ENCODE measurements around the gene MBD4.

- TF ChIP-seq CTCF (conservative IDR thresholded peaks at IDR 0.05; ENCODE audit: low read length) (no peak), EZH2phosphoT487 (IDR thresholded peaks at IDR 0.05; ENCODE audit: borderline replicate concordance, low read depth, low read length) (no peak)
Observed at GRCh38 chr3:129424185-129424841, 15.4 kb downstream of the MBD4 start.
